Activated T-helper 2 cell treated with anti-CD3 and anti-CD28 coated beads, Interferon-gamma antibody, Interleukin-2, Interleukin-4, amounts not matched to agents 10 μg/mL and 5 μg/mL and 100 μg/mL, durations not matched to agents 14 hours and 24 hours and 36 hours (primary cell): ENCODE results near the gene NAPSA. TPM values are rescaled to one million over a fixed set of nuclear protein-coding genes. Genes with fewer than 3 reads are reported as not detected.

Experiments
- DNase-seq: peaks from one replicate; pipeline ENCODE4 v3.0.0; 2021; ENCODE audit warnings: low spot score
- H3K27ac Mint-ChIP-seq: one replicate; pipeline ENCODE4 v1.8.0; 2021; ENCODE audit warnings: mixed read lengths
- H3K27me3 Mint-ChIP-seq: one replicate; pipeline ENCODE4 v1.8.0; 2021; ENCODE audit warnings: low read depth, mixed read lengths
- H3K36me3 Mint-ChIP-seq: one replicate; pipeline ENCODE4 v1.8.0; 2021; ENCODE audit warnings: low read depth, mixed read lengths
- H3K4me1 Mint-ChIP-seq: one replicate; pipeline ENCODE4 v1.8.0; 2021; ENCODE audit warnings: low read depth, mixed read lengths
- H3K4me3 Mint-ChIP-seq: one replicate; pipeline ENCODE4 v1.8.0; 2021; ENCODE audit warnings: low read depth, mild to moderate bottlenecking, moderate library complexity, mixed read lengths
- H3K9me3 Mint-ChIP-seq: one replicate; pipeline ENCODE4 v1.8.0; 2021; ENCODE audit warnings: mixed read lengths
- intact Hi-C: fragments of 100-400 bp; cut with micrococcal nuclease; formaldehyde crosslinking; loops from one replicate; pipeline ENCODE4 v1.15.1; 2023
- total RNA-seq: library from RNA; stranded (reverse); gene quantifications from 2 replicates; pipeline ENCODE4 v1.2.3, GENCODE V29; 2022

The NAPSA gene
- total RNA-seq: 5.1 and 5.5 TPM in 2 replicates

GRCh38 chr19:50365434-50366306, at the start of gene NAPSA:
Gene NAPSA, minus strand, starts transcription at chr19:50365639. Its CDS starts 18 bp downstream, at chr19:50365621.
- Mint-ChIP-seq H3K27ac (peak within 1 kb of the TSS; percentile 79), H3K9me3 (no peaks in the 10 kb centered on the region), H3K4me3 (peak within 1 kb of the TSS; percentile 56), H3K27me3 (no peaks in the 10 kb centered on the region), H3K4me1 (peaks cover 52% of the 10 kb centered on the region), H3K36me3 (peaks cover 11% of the 10 kb centered on the region)
- intact Hi-C loops: no loop called here
- DNase-seq: no peak

GRCh38 chr19:50413531-50413930, 48.1 kb upstream of the NAPSA start:
- intact Hi-C loops: no loop called here
- Mint-ChIP-seq H3K36me3 (peaks cover 28% of the 10 kb centered on the region), H3K9me3 (no peaks in the 10 kb centered on the region)

GRCh38 chr19:50413096-50413495, 47.7 kb upstream of the NAPSA start:
- intact Hi-C loops: no loop called here
- H3K4me1 Mint-ChIP-seq: no peaks in the 10 kb centered on the region
- peaks cover 29% of the 10 kb centered on the region for H3K36me3 Mint-ChIP-seq
- no peaks in the 10 kb centered on the region for H3K27me3 Mint-ChIP-seq
- no peaks in the 10 kb centered on the region for H3K9me3 Mint-ChIP-seq
- DNase-seq: no peak
- no peak overlapping the region for H3K27ac Mint-ChIP-seq
- no peak overlapping the region for H3K4me3 Mint-ChIP-seq

More at GRCh38 chr19:50413531-50413930, 48.1 kb upstream of the NAPSA start:
- no peak overlapping the region for H3K27ac Mint-ChIP-seq
- no peaks in the 10 kb centered on the region for H3K27me3 Mint-ChIP-seq
- no peaks in the 10 kb centered on the region for H3K4me1 Mint-ChIP-seq
- H3K4me3 Mint-ChIP-seq: no peak overlapping the region
- no peak for DNase-seq

GRCh38 chr19:50412419-50412818, 47.0 kb upstream of the NAPSA start:
- Mint-ChIP-seq H3K9me3 (no peaks in the 10 kb centered on the region), H3K36me3 (peaks cover 29% of the 10 kb centered on the region), H3K4me3 (no peak overlapping the region), H3K27me3 (no peaks in the 10 kb centered on the region), H3K27ac (no peak overlapping the region), H3K4me1 (no peaks in the 10 kb centered on the region)
- DNase-seq: no peak
- intact Hi-C loops: no loop called here

GRCh38 chr19:50410109-50410508, 44.7 kb upstream of the NAPSA start:
- DNase-seq: no peak
- no peaks in the 10 kb centered on the region for H3K27me3 Mint-ChIP-seq
- H3K9me3 Mint-ChIP-seq: no peaks in the 10 kb centered on the region
- H3K4me3 Mint-ChIP-seq: no peak overlapping the region
- H3K27ac Mint-ChIP-seq: no peak overlapping the region
- intact Hi-C loops: no loop called here
- H3K36me3 Mint-ChIP-seq: peaks cover 46% of the 10 kb centered on the region
- H3K4me1 Mint-ChIP-seq: no peaks in the 10 kb centered on the region

GRCh38 chr19:50409347-50409746, 43.9 kb upstream of the NAPSA start:
- Mint-ChIP-seq H3K27me3 (no peaks in the 10 kb centered on the region), H3K36me3 (peaks cover 44% of the 10 kb centered on the region), H3K4me1 (no peaks in the 10 kb centered on the region)

GRCh38 chr19:50406829-50407228, 41.4 kb upstream of the NAPSA start:
- H3K9me3 Mint-ChIP-seq: no peaks in the 10 kb centered on the region
- peaks cover 49% of the 10 kb centered on the region for H3K36me3 Mint-ChIP-seq
- H3K4me1 Mint-ChIP-seq: no peaks in the 10 kb centered on the region
- no peak overlapping the region for H3K27ac Mint-ChIP-seq
- no peak for DNase-seq
- intact Hi-C loops: no loop called here
- H3K27me3 Mint-ChIP-seq: no peaks in the 10 kb centered on the region
- H3K4me3 Mint-ChIP-seq: no peak overlapping the region

More at GRCh38 chr19:50409347-50409746, 43.9 kb upstream of the NAPSA start:
- H3K27ac Mint-ChIP-seq: no peak overlapping the region
- intact Hi-C loops: no loop called here
- H3K9me3 Mint-ChIP-seq: no peaks in the 10 kb centered on the region
- DNase-seq: no peak
- no peak overlapping the region for H3K4me3 Mint-ChIP-seq

- Mint-ChIP-seq H3K36me3 (peaks cover 52% of the 10 kb centered on the region), H3K27ac (no peak overlapping the region), H3K4me3 (no peak overlapping the region), H3K27me3 (no peaks in the 10 kb centered on the region), H3K4me1 (no peaks in the 10 kb centered on the region), H3K9me3 (no peaks in the 10 kb centered on the region)
- DNase-seq: no peak
- intact Hi-C loops: no loop called here
These were observed 40.8 kb upstream of the NAPSA start for GRCh38 chr19:50406156-50406820.

GRCh38 chr19:50402544-50403301, 37.3 kb upstream of the NAPSA start:
- intact Hi-C loops: no loop called here
- no peak for DNase-seq
- H3K4me1 Mint-ChIP-seq: no peaks in the 10 kb centered on the region
- no peaks in the 10 kb centered on the region for H3K27me3 Mint-ChIP-seq
- no peak overlapping the region for H3K4me3 Mint-ChIP-seq
- no peaks in the 10 kb centered on the region for H3K9me3 Mint-ChIP-seq
- H3K36me3 Mint-ChIP-seq: peaks cover 49% of the 10 kb centered on the region
- H3K27ac Mint-ChIP-seq: no peak overlapping the region

- DNase-seq: no peak
- no peak overlapping the region for H3K4me3 Mint-ChIP-seq
- H3K27ac Mint-ChIP-seq: no peak overlapping the region
- peaks cover 46% of the 10 kb centered on the region for H3K36me3 Mint-ChIP-seq
- H3K27me3 Mint-ChIP-seq: no peaks in the 10 kb centered on the region
- intact Hi-C loops: no loop called here
- no peaks in the 10 kb centered on the region for H3K4me1 Mint-ChIP-seq
- H3K9me3 Mint-ChIP-seq: no peaks in the 10 kb centered on the region
These were observed 36.4 kb upstream of the NAPSA start for GRCh38 chr19:50401605-50402450.

GRCh38 chr19:50399368-50399745, 33.9 kb upstream of the NAPSA start:
- H3K4me3 Mint-ChIP-seq: no peak overlapping the region

GRCh38 chr19:50398675-50399367, 33.4 kb upstream of the NAPSA start:
- Mint-ChIP-seq H3K27ac (no peak overlapping the region), H3K9me3 (no peaks in the 10 kb centered on the region), H3K36me3 (peaks cover 34% of the 10 kb centered on the region), H3K27me3 (no peaks in the 10 kb centered on the region), H3K4me1 (no peaks in the 10 kb centered on the region), H3K4me3 (no peak overlapping the region)
- DNase-seq: no peak
- intact Hi-C loops: no loop called here

More at GRCh38 chr19:50399368-50399745, 33.9 kb upstream of the NAPSA start:
- H3K4me1 Mint-ChIP-seq: no peaks in the 10 kb centered on the region
- intact Hi-C loops: no loop called here
- H3K36me3 Mint-ChIP-seq: peaks cover 36% of the 10 kb centered on the region
- DNase-seq: no peak
- no peaks in the 10 kb centered on the region for H3K9me3 Mint-ChIP-seq
- H3K27ac Mint-ChIP-seq: no peak overlapping the region
- H3K27me3 Mint-ChIP-seq: no peaks in the 10 kb centered on the region
